ENCODE results near the gene STARD4.

STARD4 gene, protein sequence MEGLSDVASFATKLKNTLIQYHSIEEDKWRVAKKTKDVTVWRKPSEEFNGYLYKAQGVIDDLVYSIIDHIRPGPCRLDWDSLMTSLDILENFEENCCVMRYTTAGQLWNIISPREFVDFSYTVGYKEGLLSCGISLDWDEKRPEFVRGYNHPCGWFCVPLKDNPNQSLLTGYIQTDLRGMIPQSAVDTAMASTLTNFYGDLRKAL

DNA sequence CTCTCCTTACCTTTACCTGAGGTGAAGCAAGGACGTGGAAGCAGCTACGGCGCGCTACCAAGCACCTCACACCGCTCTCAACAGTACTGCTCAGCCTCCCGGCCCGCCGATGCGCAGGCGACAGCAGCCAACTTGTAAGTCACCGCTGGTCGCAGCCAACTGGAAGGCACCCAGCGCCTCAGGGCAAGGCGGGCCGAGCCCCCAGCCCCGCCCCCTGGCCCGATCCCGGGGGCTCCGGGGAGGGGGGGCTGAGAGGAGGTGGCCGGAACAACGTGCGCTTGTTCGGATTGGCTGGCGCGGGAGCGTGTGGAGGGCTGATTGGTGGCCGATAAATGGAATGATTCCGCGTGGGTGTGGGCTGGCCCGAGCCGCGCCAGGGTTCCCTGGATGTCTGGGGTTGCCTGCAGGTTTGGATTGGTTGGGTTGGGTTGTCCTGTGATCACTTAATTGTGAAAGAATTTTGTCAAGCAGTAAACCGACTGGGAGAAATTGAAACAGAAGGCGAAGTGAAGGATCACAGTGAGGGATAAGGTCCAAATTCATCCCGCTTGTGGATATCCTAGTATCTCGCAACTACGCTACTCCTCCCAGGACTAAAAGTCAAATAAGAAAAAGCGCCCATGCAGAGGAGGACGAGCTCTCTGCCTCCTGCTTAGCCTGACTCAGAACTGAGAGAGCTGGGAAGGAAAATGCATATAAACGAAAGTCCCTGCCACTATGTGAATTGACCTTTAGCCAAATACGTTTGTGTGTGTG is at the start of gene STARD4:
TSS of gene STARD4 (minus strand) at position 161 of the 756 bp plus-strand sequence. CDS start 5,102 bp downstream, outside the sequence.
- H3K27ac ChIP-seq = peak within 1 kb of the TSS; percentile 98
- TF ChIP-seq, protein P1, sequence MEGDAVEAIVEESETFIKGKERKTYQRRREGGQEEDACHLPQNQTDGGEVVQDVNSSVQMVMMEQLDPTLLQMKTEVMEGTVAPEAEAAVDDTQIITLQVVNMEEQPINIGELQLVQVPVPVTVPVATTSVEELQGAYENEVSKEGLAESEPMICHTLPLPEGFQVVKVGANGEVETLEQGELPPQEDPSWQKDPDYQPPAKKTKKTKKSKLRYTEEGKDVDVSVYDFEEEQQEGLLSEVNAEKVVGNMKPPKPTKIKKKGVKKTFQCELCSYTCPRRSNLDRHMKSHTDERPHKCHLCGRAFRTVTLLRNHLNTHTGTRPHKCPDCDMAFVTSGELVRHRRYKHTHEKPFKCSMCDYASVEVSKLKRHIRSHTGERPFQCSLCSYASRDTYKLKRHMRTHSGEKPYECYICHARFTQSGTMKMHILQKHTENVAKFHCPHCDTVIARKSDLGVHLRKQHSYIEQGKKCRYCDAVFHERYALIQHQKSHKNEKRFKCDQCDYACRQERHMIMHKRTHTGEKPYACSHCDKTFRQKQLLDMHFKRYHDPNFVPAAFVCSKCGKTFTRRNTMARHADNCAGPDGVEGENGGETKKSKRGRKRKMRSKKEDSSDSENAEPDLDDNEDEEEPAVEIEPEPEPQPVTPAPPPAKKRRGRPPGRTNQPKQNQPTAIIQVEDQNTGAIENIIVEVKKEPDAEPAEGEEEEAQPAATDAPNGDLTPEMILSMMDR (IDR thresholded peaks at IDR 0.05) = no peak
- no peak for TF ChIP-seq ZFX (IDR thresholded peaks at IDR 0.05; ENCODE audit: borderline replicate concordance)

DNA sequence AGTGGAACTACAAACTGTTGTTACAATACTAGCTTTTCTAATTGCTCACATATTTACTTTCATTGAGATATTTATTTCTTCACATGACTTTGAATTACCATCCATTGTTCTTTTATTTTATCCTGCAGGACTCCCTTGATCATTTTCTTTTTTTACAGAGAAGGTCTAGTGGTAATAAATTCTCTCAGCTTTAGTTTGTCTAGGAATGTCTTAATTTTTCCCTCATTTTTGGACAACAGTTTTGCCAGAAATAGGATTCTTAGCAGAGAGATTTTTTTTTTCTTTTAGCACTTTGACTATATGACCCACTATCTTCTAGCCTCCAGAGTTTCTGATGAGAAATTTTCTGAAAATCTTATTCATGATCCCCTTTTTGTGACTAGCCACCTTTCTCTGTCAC is 47.3 kb upstream of the STARD4 start:
- TF ChIP-seq, protein P1 (IDR thresholded peaks at IDR 0.05) = no peak
- TF ChIP-seq ZFX (IDR thresholded peaks at IDR 0.05; ENCODE audit: borderline replicate concordance) = no peak
- no peak overlapping the region for H3K27ac ChIP-seq

DNA sequence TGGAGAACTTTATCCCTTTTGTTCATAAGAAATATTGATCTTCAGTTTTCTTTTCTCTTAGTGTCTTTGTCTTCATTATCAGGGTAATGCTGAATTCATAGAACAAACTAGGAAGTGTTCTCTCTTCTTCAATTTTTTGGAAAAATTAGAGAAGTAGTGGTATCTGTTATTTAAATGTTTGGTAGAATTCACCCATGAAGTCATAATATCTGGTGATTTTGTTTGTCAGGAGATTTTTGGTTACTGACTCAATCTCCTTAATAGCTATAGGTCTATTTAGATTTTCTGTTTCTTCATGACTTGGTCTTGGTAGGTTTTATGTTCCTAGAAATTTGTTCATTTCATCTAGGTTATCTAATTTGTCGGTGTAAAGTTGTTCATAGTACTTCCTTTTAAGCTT is 45.4 kb upstream of the STARD4 start:
- H3K27ac ChIP-seq = no peak overlapping the region
- TF ChIP-seq, protein P1 (IDR thresholded peaks at IDR 0.05) = no peak
- no peak for TF ChIP-seq ZFX (IDR thresholded peaks at IDR 0.05; ENCODE audit: borderline replicate concordance)

DNA sequence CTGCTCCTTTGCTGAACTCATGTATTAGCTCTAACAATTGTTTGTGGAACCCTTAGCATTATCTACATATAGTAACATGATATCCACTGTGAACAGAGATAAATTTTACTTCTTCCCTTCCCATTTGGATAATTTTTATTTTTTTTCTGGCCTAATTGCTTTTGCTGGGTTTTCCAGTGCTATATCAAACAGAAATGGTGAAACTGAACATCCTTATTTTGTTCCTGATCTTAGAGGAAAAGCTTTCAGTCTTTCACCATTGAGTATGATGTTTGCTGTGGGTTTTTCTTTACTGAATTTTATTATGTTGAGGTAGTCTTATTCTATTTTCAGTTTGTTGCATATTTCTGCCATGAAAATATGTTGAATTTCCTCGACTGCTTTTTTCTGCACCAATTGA is 44.8 kb upstream of the STARD4 start:
- TF ChIP-seq, protein P1 (IDR thresholded peaks at IDR 0.05) = no peak
- no peak for TF ChIP-seq ZFX (IDR thresholded peaks at IDR 0.05; ENCODE audit: borderline replicate concordance)
- no peak overlapping the region for H3K27ac ChIP-seq

DNA sequence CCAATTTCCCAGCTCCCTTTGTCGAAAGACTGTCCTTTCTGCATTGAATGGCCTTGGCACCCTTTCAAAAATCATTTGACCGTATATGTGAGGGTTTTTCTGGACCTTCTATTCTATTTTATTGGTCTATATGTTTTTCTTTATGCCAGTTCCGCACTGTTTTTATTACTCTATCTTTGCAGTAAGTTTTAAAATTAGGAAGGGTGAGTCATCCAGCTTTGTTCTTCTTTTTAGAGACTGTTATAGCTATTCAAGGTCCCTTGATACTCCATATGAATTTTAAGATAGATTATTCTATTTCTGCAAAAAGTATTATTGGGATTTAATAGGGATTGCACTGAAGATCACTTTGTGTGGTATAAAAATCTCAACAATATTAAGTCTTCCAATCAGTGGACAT is 44.2 kb upstream of the STARD4 start:
- no peak overlapping the region for H3K27ac ChIP-seq
- TF ChIP-seq, protein P1 (IDR thresholded peaks at IDR 0.05) = no peak
- no peak for TF ChIP-seq ZFX (IDR thresholded peaks at IDR 0.05; ENCODE audit: borderline replicate concordance)

DNA sequence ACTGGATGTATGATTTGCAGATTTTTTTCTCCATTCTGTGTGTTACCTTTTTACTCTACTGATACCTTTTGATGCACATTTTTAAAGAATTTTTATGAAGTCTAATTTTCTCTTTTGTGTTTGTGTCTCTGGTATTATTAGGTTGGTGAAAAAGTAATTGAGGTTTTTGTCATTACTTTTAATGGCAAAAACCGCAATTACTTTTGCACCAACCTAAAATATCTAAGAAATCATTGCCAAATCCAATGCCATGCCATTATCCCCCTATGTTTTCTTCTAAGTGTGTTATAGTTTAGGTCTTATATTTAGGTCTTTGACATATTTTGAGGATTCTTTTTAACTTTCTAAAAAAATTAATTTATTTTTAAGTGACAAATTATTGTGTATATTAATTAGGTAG is 43.4 kb upstream of the STARD4 start:
- H3K27ac ChIP-seq = no peak overlapping the region

More for the DNA sequence above, 43.4 kb upstream of the STARD4 start:
- TF ChIP-seq, protein P1 (IDR thresholded peaks at IDR 0.05) = no peak
- TF ChIP-seq ZFX (IDR thresholded peaks at IDR 0.05; ENCODE audit: borderline replicate concordance) = no peak

Data from 22Rv1 (cell line).